GM12878 (cell line): Measurements from ENCODE around the gene ALG12. TPM values are rescaled to one million over a fixed set of nuclear protein-coding genes. Genes with fewer than 3 reads are reported as not detected.

Experiments used
- ATAC-seq: fragments of 200-7000 bp; cut with Tn5 transposase; 3 replicates; pipeline ENCODE4 v1.9.1; 2020; ENCODE audit warnings: mild to moderate bottlenecking, moderate library complexity
- BruUV-seq: library from RNA; stranded (reverse); fragments of 400-500 nt; replicated peaks from 2 replicates; lab custom pipeline; 2021; lab: Mats Ljungman, UMichigan
- CTCF ChIA-PET: fragments of 300-600 bp; sonication (Branson Sonifier 250); formaldehyde crosslinking; extraction: SDS; loops from one replicate; lab custom pipeline; 2021; ENCODE audit warnings: inconsistent platforms; lab: Yijun Ruan, JAX
- POLR2A ChIA-PET: fragments of 350-600 bp; formaldehyde crosslinking; extraction: SDS; loops from one replicate; lab custom pipeline; 2021; ENCODE audit warnings: inconsistent platforms; lab: Charles Lee
- RAD21 ChIA-PET: fragments of 300-600 bp; sonication (Branson Sonifier 250); formaldehyde crosslinking; loops from one replicate; lab custom pipeline; 2023; ENCODE audit warnings: antibody characterized with exemption; ENCODE audit not compliant: unreplicated experiment; lab: Charles Lee
- SMC1A ChIA-PET: fragments of 300-600 bp; sonication (Branson Sonifier 250); formaldehyde crosslinking; loops from one replicate; lab custom pipeline; 2023; ENCODE audit not compliant: unreplicated experiment, uncharacterized antibody; lab: Charles Lee
- DNase-seq: peaks from one replicate; pipeline ENCODE4 v3.0.0-alpha.2; 2011; ENCODE audit warnings: low read depth, low spot score
- FAIRE-seq: peaks from 3 replicates; lab custom pipeline; 2011; peaks lifted over from hg19 to GRCh38; lab: Jason Lieb, UNC
- H2AFZ ChIP-seq: 2 replicates; pipeline ENCODE4 v1.6.0; 2011; ENCODE audit warnings: low read depth, low read length, control low read depth; ENCODE audit not compliant: control insufficient read depth
- H3K27ac ChIP-seq: 2 replicates; pipeline ENCODE4 v1.5.1; 2011; ENCODE audit warnings: control low read depth; ENCODE audit not compliant: control insufficient read depth, insufficient read depth
- H3K27me3 ChIP-seq, 2 experiments: replicated peaks in 1 of 2; 2 replicates each; pipeline versions ENCODE4 v1.6.0 to v1.6.1; 2011; ENCODE audit warnings: low read length in 1 of 2; ENCODE audit not compliant: control insufficient read depth in 2 of 2, insufficient read depth in 2 of 2
- H3K36me3 ChIP-seq, 2 experiments: 2 replicates each; pipeline ENCODE4 v1.5.1; 2011; ENCODE audit warnings: low read length in 1 of 2; ENCODE audit not compliant: control insufficient read depth in 2 of 2, insufficient read depth in 2 of 2
- H3K4me1 ChIP-seq: 2 replicates; pipeline ENCODE4 v1.6.1; 2011; ENCODE audit warnings: mild to moderate bottlenecking, low read length, moderate library complexity, mixed read lengths; ENCODE audit not compliant: control insufficient read depth, insufficient read depth
- H3K4me2 ChIP-seq: 2 replicates; pipeline ENCODE4 v1.6.0; 2011; ENCODE audit warnings: control low read depth; ENCODE audit not compliant: control insufficient read depth, insufficient read depth
- H3K4me3 ChIP-seq: fragments of 200-600 bp; sonication (generic); 2 replicates; pipeline ENCODE4 v1.5.1; 2016
- H3K79me2 ChIP-seq: 2 replicates; pipeline ENCODE4 v1.6.0; 2011; ENCODE audit warnings: low read length; ENCODE audit not compliant: control insufficient read depth, insufficient read depth
- H3K9ac ChIP-seq: 2 replicates; pipeline ENCODE4 v1.8.0; 2011; ENCODE audit warnings: low read length, control low read depth, mixed read lengths; ENCODE audit not compliant: control insufficient read depth, insufficient read depth
- H3K9me3 ChIP-seq: replicated peaks from 3 replicates; pipeline ENCODE4 v1.5.1; 2011; ENCODE audit warnings: mild to moderate bottlenecking, low read length; ENCODE audit not compliant: control insufficient read depth, insufficient read depth
- H4K20me1 ChIP-seq: 2 replicates; pipeline ENCODE4 v1.6.0; 2011; ENCODE audit not compliant: control insufficient read depth, insufficient read depth
- BHLHE40 ChIP-seq, 2 experiments: fragments of 450-650 bp in 1 of 2; IDR thresholded peaks; 2 replicates each; pipeline ENCODE4 v1.6.1; 2011 to 2017; ENCODE audit warnings: low read depth in 2 of 2, borderline replicate concordance in 1 of 2, improper control_type of control experiment in 1 of 2, low read length in 1 of 2, mild to moderate bottlenecking in 1 of 2
- BMI1 ChIP-seq: fragments of 450-650 bp; IDR thresholded peaks from 2 replicates; pipeline ENCODE4 v1.6.1; 2016; ENCODE audit warnings: mild to moderate bottlenecking, moderate library complexity, borderline replicate concordance
- EZH2 ChIP-seq: IDR thresholded peaks from 2 replicates; pipeline ENCODE4 v1.6.1; 2012; ENCODE audit warnings: low read depth, mild to moderate bottlenecking, control low read depth, inconsistent platforms, low read length, borderline replicate concordance; ENCODE audit not compliant: control insufficient read depth
- HDAC2 ChIP-seq: fragments of 200-600 bp; sonication (generic); IDR thresholded peaks from 2 replicates; pipeline ENCODE4 v1.6.1; 2017
- IKZF2 ChIP-seq, 2 experiments: fragments of 450-650 bp; IDR thresholded peaks; 2 replicates each; pipeline ENCODE4 v1.6.1; 2017; ENCODE audit warnings: mild to moderate bottlenecking in 2 of 2, moderate library complexity in 2 of 2
- MAX ChIP-seq: IDR thresholded peaks from 2 replicates; pipeline ENCODE4 v1.6.1; 2012; ENCODE audit warnings: low read depth, low read length, improper control_type of control experiment
- MEF2A ChIP-seq: IDR thresholded peaks from 2 replicates; pipeline ENCODE4 v1.6.1; 2011; ENCODE audit warnings: low read depth, mild to moderate bottlenecking, low read length, moderate library complexity; ENCODE audit not compliant: insufficient read depth
- NFYB ChIP-seq: IDR thresholded peaks from 2 replicates; pipeline ENCODE4 v1.6.1; 2011; ENCODE audit warnings: low read depth, mild to moderate bottlenecking, low read length, improper control_type of control experiment, moderate library complexity; ENCODE audit not compliant: insufficient read depth
- POU2F2 ChIP-seq: IDR thresholded peaks from 3 replicates; pipeline ENCODE4 v1.6.1; 2011; ENCODE audit warnings: low read depth, mild to moderate bottlenecking, low read length, borderline replicate concordance
- SMARCA5 ChIP-seq: fragments of 450-650 bp; IDR thresholded peaks from 2 replicates; pipeline ENCODE4 v1.6.1; 2017; ENCODE audit warnings: mild to moderate bottlenecking
- SREBF1 ChIP-seq: IDR thresholded peaks from 2 replicates; pipeline ENCODE4 v1.6.1; 2012; ENCODE audit warnings: mild to moderate bottlenecking, low read length
- ZNF24 ChIP-seq: fragments of 450-650 bp; IDR thresholded peaks from 2 replicates; pipeline ENCODE4 v1.6.1; 2017; ENCODE audit warnings: antibody characterized with exemption, mild to moderate bottlenecking
- WGBS: methylation state at CpG from one replicate; pipeline ENCODE4 v1.1.6; 2016; ENCODE audit warnings: low lambda C conversion rate; ENCODE audit not compliant: insufficient replicate concordance, insufficient coverage; ENCODE audit errors: missing lambda C conversion rate; 5-methylcytosine and 5-hydroxymethylcytosine counted together
- in situ Hi-C: fragments of 300-500 bp; cut with MboI; formaldehyde crosslinking; loops from 9 replicates; pipeline ENCODE4 v1.14.3; 2018; ENCODE audit warnings: mixed read lengths
- intact Hi-C: fragments of 100-400 bp; cut with micrococcal nuclease; formaldehyde crosslinking; loops from one replicate; pipeline ENCODE4 v1.14.2; 2022; ENCODE audit not compliant: unreplicated experiment
- polyA plus RNA-seq, 11 experiments: library from polyadenylated mRNA; depleted of rRNA in 4 of 11; unstranded in 6 of 11; stranded (reverse) in 5 of 11; fragments of >200 nt; fragmentation: Nextera tagmentation in 4 of 11; fragmentation: Illumina TruSeq in 1 of 11; extraction: Ambion mirVana in 4 of 11; extraction: Trizol in 1 of 11; gene quantifications; 1 replicate in 1 of 11; 2 replicates in 10 of 11; pipeline versions ENCODE4 v1.2.1 to v1.2.3, GENCODE V29; 2011 to 2016; ENCODE audit warnings: inconsistent platforms in 2 of 11, missing spikeins in 2 of 11, low read depth in 1 of 11
- total RNA-seq, 4 experiments: library from RNA; depleted of rRNA in 3 of 4; stranded (reverse); fragments of >200 nt in 3 of 4; fragmentation: Illumina TruSeq in 1 of 4; extraction: Trizol in 1 of 4; gene quantifications; 2 replicates each; pipeline versions ENCODE4 v1.2.1 to v1.2.3, GENCODE V29; 2013 to 2021
- TF ChIP-seq, protein P1 (sequence below): fragments of 450-650 bp; IDR thresholded peaks from 2 replicates; pipeline ENCODE4 v1.6.1; 2017; ENCODE audit warnings: mild to moderate bottlenecking, low read depth, inconsistent platforms; ENCODE audit not compliant: poor library complexity, severe bottlenecking
- TF ChIP-seq, protein P2 (sequence below): IDR thresholded peaks from 2 replicates; pipeline ENCODE4 v1.6.1; 2011; ENCODE audit warnings: borderline replicate concordance, low read depth, mild to moderate bottlenecking, moderate library complexity, mixed read lengths, low read length; ENCODE audit not compliant: insufficient read depth; ENCODE audit errors: extremely low read length

ALG12 gene
- total and polyA plus RNA-seq, 10 of the 15 experiments (the other 5 are each of a cell fraction or from before 2014, with no cell fraction given): 0.22 to 23.4 (median 6.6) TPM

DNA sequence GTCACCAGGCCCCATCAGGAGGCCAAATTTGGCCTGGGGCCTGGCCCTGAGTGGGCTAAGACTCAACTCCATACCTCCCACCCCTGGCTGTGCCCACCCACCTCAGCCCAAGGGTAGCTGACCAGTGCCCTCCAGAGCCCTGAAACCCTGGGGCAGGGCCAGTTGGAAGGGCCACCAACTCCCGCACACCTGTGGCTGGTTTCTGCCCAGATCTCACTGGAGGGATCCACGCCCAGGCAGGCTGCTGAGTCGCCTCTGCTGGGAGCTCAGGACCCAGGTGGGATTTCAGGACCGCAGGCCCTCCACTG, 33.4 kb upstream of the ALG12 start:
- CTCF ChIA-PET: no interaction called here
- 43% methylated on average over 3 of the region's 4 CpGs for WGBS
- intact Hi-C loops: no loop called here

DNA sequence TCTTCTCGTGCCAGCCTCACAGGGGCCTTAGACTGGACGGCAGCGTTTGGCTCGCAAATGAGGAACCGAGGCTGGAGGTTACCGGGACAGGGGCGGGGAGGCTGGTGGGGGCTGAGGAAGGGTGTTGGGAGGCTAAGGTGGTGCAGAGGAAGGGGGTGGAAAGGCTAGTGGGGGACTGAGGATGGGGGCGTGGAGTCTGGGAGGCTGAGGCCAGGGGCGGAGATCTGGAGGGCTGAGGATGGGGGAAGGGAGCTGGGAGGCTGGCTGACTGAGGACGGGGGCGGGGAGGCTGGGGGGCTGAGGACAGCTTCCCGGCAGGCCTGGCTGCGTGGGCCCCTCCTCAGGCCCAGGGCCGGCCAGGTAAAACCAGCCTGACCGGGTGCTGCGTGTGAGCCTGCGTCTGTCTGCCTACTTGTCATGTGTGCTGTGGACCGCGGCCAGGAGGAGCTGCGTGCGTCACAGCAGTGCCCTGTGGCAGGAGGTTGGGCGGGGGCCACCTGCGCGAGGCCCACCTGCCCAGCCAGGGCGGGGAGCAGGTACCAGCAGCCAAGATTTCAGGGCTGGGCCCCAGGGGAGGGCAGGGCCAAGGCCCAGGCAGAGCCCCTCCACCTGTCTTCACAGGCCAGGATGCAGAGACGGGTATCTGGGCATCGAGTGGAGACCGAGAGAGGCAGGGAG, 32.9 kb upstream of the ALG12 start:
- in situ Hi-C loops: no loop called here
- Histone ChIP-seq H3K9ac (no peak overlapping the region), H3K4me2 (no peak overlapping the region)

More for the DNA sequence above, 33.4 kb upstream of the ALG12 start:
- TF ChIP-seq SREBF1: no peak
- TF ChIP-seq SMARCA5: no peak
- no peak for TF ChIP-seq ZNF24
- TF ChIP-seq HDAC2: no peak
- no peak for TF ChIP-seq MAX
- no peak for TF ChIP-seq NFYB
- no peak for TF ChIP-seq IKZF2 (IDR thresholded peaks at IDR 0.05)
- TF ChIP-seq BMI1: no peak
- no peak for TF ChIP-seq EZH2
- no peak for TF ChIP-seq MEF2A
- Histone ChIP-seq H2AFZ (no peak overlapping the region), H3K36me3 (no peaks in the 10 kb centered on the region), H4K20me1 (no peaks in the 10 kb centered on the region), H3K9ac (no peak overlapping the region), H3K27me3 (no peaks in the 10 kb centered on the region), H3K4me3 (no peak overlapping the region), H3K9me3 (no peaks in the 10 kb centered on the region), H3K4me2 (no peak overlapping the region), H3K4me1 (no peaks in the 10 kb centered on the region), H3K27ac (no peak overlapping the region), H3K79me2 (no peaks in the 10 kb centered on the region)
- ChIA-PET SMC1A (no interaction called here), POLR2A (interaction anchor here (1.6 to 1.8 kb wide), 2 partner anchors 15 to 19 kb away, joined by 3 to 5 read pairs; no protein-coding TSS in a partner anchor), RAD21 (interaction anchor here (1.3 kb wide), 1 partner anchor 21 kb away, joined by 3 read pairs; no protein-coding TSS in a partner anchor)
- no peak for FAIRE-seq
- no peak for ATAC-seq
- no peak for DNase-seq
- BruUV-seq: no TSS peak
- in situ Hi-C loops: no loop called here

More for the DNA sequence above, 32.9 kb upstream of the ALG12 start:
- TF ChIP-seq, protein P1, sequence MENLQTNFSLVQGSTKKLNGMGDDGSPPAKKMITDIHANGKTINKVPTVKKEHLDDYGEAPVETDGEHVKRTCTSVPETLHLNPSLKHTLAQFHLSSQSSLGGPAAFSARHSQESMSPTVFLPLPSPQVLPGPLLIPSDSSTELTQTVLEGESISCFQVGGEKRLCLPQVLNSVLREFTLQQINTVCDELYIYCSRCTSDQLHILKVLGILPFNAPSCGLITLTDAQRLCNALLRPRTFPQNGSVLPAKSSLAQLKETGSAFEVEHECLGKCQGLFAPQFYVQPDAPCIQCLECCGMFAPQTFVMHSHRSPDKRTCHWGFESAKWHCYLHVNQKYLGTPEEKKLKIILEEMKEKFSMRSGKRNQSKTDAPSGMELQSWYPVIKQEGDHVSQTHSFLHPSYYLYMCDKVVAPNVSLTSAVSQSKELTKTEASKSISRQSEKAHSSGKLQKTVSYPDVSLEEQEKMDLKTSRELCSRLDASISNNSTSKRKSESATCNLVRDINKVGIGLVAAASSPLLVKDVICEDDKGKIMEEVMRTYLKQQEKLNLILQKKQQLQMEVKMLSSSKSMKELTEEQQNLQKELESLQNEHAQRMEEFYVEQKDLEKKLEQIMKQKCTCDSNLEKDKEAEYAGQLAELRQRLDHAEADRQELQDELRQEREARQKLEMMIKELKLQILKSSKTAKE: no peak
- TF ChIP-seq, protein P2, sequence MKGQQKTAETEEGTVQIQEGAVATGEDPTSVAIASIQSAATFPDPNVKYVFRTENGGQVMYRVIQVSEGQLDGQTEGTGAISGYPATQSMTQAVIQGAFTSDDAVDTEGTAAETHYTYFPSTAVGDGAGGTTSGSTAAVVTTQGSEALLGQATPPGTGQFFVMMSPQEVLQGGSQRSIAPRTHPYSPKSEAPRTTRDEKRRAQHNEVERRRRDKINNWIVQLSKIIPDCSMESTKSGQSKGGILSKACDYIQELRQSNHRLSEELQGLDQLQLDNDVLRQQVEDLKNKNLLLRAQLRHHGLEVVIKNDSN: no peak
- no peak for TF ChIP-seq POU2F2
- peak in 1 of 2 experiments; percentile 24; a peak in 2 of 4 replicates for TF ChIP-seq BHLHE40 (IDR thresholded peaks at IDR 0.05; ENCODE audit: borderline replicate concordance in 1 of 2, low read depth in 2 of 2, low read length in 1 of 2)
- TF ChIP-seq, all 136 proteins: peak for 1
- FAIRE-seq: no peak
- Histone ChIP-seq H3K36me3 (no peaks in the 10 kb centered on the region), H3K27me3 (no peaks in the 10 kb centered on the region), H2AFZ (no peak overlapping the region), H3K4me3 (no peak overlapping the region), H3K79me2 (no peaks in the 10 kb centered on the region), H3K27ac (no peak overlapping the region), H3K9me3 (no peaks in the 10 kb centered on the region), H3K4me1 (no peaks in the 10 kb centered on the region), H4K20me1 (no peaks in the 10 kb centered on the region)
- ChIA-PET SMC1A (no interaction called here), POLR2A (interaction anchor here (1.6 to 1.8 kb wide), 2 partner anchors 14 to 20 kb away, joined by 3 to 5 read pairs; no protein-coding TSS in a partner anchor), CTCF (no interaction called here), RAD21 (interaction anchor here (1.3 kb wide), 1 partner anchor 21 kb away, joined by 3 read pairs; no protein-coding TSS in a partner anchor)
- no TSS peak for BruUV-seq
- DNase-seq: no peak
- WGBS: 46% methylated on average over 20 of the region's 28 CpGs
- peak; percentile 52 for ATAC-seq
- intact Hi-C loops: no loop called here
